HCT116 (cell line): Measurements from ENCODE around the gene CDH11.

Source experiments
- CTCF ChIP-seq, 3 experiments: fragments of 200-600 bp in 1 of 3; sonication (generic) in 1 of 3; IDR thresholded peaks in 2 of 3; conservative IDR thresholded peaks in 1 of 3; 2 replicates each; pipeline ENCODE4 v1.5.1; 2012 to 2017; ENCODE audit warnings: low read depth in 2 of 3, low read length in 2 of 3, antibody characterized with exemption in 1 of 3, borderline replicate concordance in 1 of 3, control low read depth in 1 of 3, mild to moderate bottlenecking in 1 of 3, mixed read lengths in 1 of 3, mixed run types in 1 of 3, moderate library complexity in 1 of 3; ENCODE audit not compliant: insufficient read depth in 1 of 3
- POLR2A ChIP-seq: IDR thresholded peaks from 2 replicates; pipeline ENCODE4 v1.7.0; 2011; ENCODE audit warnings: borderline replicate concordance; ENCODE audit not compliant: insufficient read depth, insufficient read length; ENCODE audit errors: extremely low read depth
- POLR2AphosphoS5 ChIP-seq: IDR thresholded peaks from 2 replicates; pipeline ENCODE4 v1.6.1; 2011; ENCODE audit warnings: mild to moderate bottlenecking, low read depth, low read length, moderate library complexity
- RAD21 ChIP-seq: IDR thresholded peaks from 2 replicates; pipeline ENCODE4 v1.6.1; 2012; ENCODE audit warnings: low read depth, mild to moderate bottlenecking
- TCF7L2 ChIP-seq: IDR thresholded peaks from 2 replicates; pipeline ENCODE4 v1.7.0; 2011; ENCODE audit warnings: borderline replicate concordance, inconsistent platforms; ENCODE audit not compliant: insufficient read depth, insufficient read length; ENCODE audit errors: extremely low read depth
- ZNF274 ChIP-seq: fragments of 200-500 bp; sonication (Bioruptor generic); IDR thresholded peaks from 2 replicates; pipeline ENCODE4 v1.6.1; 2014; ENCODE audit warnings: mild to moderate bottlenecking, low read depth, low read length, inconsistent platforms

- no peak for TF ChIP-seq POLR2A
- no peak for TF ChIP-seq CTCF (IDR thresholded peaks at IDR 0.05 in 2 of 3, conservative IDR thresholded peaks at IDR 0.05 in 1 of 3; ENCODE audit: borderline replicate concordance in 1 of 3, insufficient read depth in 1 of 3, low read depth in 2 of 3, low read length in 2 of 3)
- TF ChIP-seq ZNF274 = no peak
- no peak for TF ChIP-seq POLR2AphosphoS5
- no peak for TF ChIP-seq RAD21
- TF ChIP-seq TCF7L2 = no peak
These were observed 157.7 kb downstream of the CDH11 start for GRCh38 chr16:64964126-64964540.
